ENCODE results near the gene HSPBP1.

DNA sequence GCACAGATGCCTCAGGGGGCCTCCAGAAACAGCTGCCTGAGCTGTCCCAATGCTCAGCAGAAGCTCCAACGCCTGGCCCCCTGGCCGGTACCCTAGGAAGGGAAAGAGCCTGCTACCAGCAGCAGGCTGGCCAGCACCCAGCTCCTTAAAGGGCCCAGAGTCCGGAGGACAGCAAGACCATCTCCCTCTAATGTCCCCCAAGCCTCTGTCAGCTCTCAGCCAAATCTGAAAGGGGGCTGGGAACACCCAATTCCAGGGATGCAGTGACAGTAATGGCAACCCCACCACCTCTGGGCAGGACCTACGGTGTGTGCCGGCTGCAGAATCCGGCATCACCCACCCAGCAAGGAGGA is 25.3 kb downstream of the HSPBP1 start:
- no peak for TF ChIP-seq IRF1 (CRISPR knock-in tag; IDR thresholded peaks at IDR 0.05; ENCODE audit: borderline replicate concordance)
- TF ChIP-seq ADNP (tag; IDR thresholded peaks at IDR 0.05) = no peak
- no peak for TF ChIP-seq ZBTB5 (IDR thresholded peaks at IDR 0.05)
- TF ChIP-seq TCF7L2 (IDR thresholded peaks at IDR 0.05; ENCODE audit: low read depth, low read length) = no peak
- no peak for TF ChIP-seq SNRNP70 (optimal IDR thresholded peaks at IDR 0.05; ENCODE audit: low read depth, low read length)
- no peak for TF ChIP-seq POLR2A (conservative IDR thresholded peaks at IDR 0.05)
